CD14-positive monocyte (primary cell): ENCODE measurements around the gene WDFY4. TPM values are rescaled to one million over a fixed set of nuclear protein-coding genes. Genes with fewer than 3 reads are reported as not detected.

Experiments
- DNase-seq, 3 donors: peaks; one replicate each; pipeline ENCODE4 v3.0.0-alpha.2; 2011 to 2022
- H2AFZ ChIP-seq: 2 replicates; pipeline ENCODE4 v1.6.0; 2012; ENCODE audit warnings: mild to moderate bottlenecking, low read depth, low read length, inconsistent platforms; ENCODE audit not compliant: insufficient read depth, poor library complexity, severe bottlenecking
- H3K27ac ChIP-seq, 2 donors: 1 replicate in 1 of 2; 2 replicates in 1 of 2; pipeline ENCODE4 v1.5.1; 2012 to 2013; ENCODE audit warnings: low read length in 2 of 2, control low read depth in 1 of 2, inconsistent platforms in 1 of 2, low read depth in 1 of 2, mild to moderate bottlenecking in 1 of 2
- H3K27me3 ChIP-seq, 2 donors: one replicate each; pipeline versions ENCODE4 v1.6.0 to v1.6.1; 2011 to 2013; ENCODE audit warnings: low read length in 2 of 2; ENCODE audit not compliant: control insufficient read depth in 2 of 2, insufficient read depth in 2 of 2
- H3K36me3 ChIP-seq, 2 donors: replicated peaks in 1 of 2; 1 replicate in 1 of 2; 2 replicates in 1 of 2; pipeline versions ENCODE4 v1.5.1 to v1.6.1; 2012 to 2013; ENCODE audit warnings: low read length in 2 of 2, control low read depth in 1 of 2, inconsistent platforms in 1 of 2, mild to moderate bottlenecking in 1 of 2; ENCODE audit not compliant: insufficient read depth in 2 of 2, control insufficient read depth in 1 of 2
- H3K4me1 ChIP-seq, 2 donors: 1 replicate in 1 of 2; 2 replicates in 1 of 2; pipeline versions ENCODE4 v1.5.1 to v1.6.1; 2012 to 2013; ENCODE audit warnings: low read length in 2 of 2, control low read depth in 1 of 2, inconsistent platforms in 1 of 2, mild to moderate bottlenecking in 1 of 2, moderate library complexity in 1 of 2; ENCODE audit not compliant: insufficient read depth in 2 of 2, control insufficient read depth in 1 of 2
- H3K4me2 ChIP-seq: replicated peaks from 2 replicates; pipeline ENCODE3; 2012; ENCODE audit warnings: low read length, moderate library complexity, mild to moderate bottlenecking; ENCODE audit not compliant: poor library complexity, severe bottlenecking; ENCODE audit errors: extremely low read depth
- H3K4me3 ChIP-seq, 3 experiments: fragments of 200-600 bp in 1 of 3; sonication (generic) in 1 of 3; replicated peaks in 1 of 3; 1 replicate in 2 of 3; 2 replicates in 1 of 3; pipeline ENCODE4 v1.5.1; 2011 to 2013; ENCODE audit warnings: low read length in 3 of 3, mild to moderate bottlenecking in 3 of 3, control low read depth in 2 of 3, low read depth in 2 of 3, inconsistent platforms in 1 of 3, moderate library complexity in 1 of 3
- H3K79me2 ChIP-seq: 2 replicates; pipeline ENCODE4 v1.6.0; 2012; ENCODE audit warnings: mild to moderate bottlenecking, control low read depth, inconsistent platforms, low read length, moderate library complexity; ENCODE audit not compliant: insufficient read depth
- H3K9ac ChIP-seq: 2 replicates; pipeline ENCODE4 v1.6.0; 2017; ENCODE audit warnings: low read length, mild to moderate bottlenecking; ENCODE audit not compliant: insufficient read depth, poor library complexity, severe bottlenecking
- H3K9me3 ChIP-seq, 2 donors: replicated peaks in 1 of 2; 1 replicate in 1 of 2; 2 replicates in 1 of 2; pipeline versions ENCODE4 v1.5.1 to v1.6.1; 2012 to 2013; ENCODE audit warnings: low read length in 2 of 2, control low read depth in 1 of 2; ENCODE audit not compliant: control insufficient read depth in 1 of 2, insufficient read depth in 1 of 2
- H4K20me1 ChIP-seq: 2 replicates; pipeline ENCODE4 v1.6.0; 2012; ENCODE audit warnings: mild to moderate bottlenecking, low read length, control low read depth, moderate library complexity; ENCODE audit not compliant: insufficient read depth
- H3K27ac Mint-ChIP-seq, 7 donors: one replicate each; pipeline ENCODE4 v1.8.0; 2020; ENCODE audit warnings: mild to moderate bottlenecking in 7 of 7, mixed read lengths in 7 of 7, moderate library complexity in 6 of 7, inconsistent platforms in 2 of 7
- H3K27me3 Mint-ChIP-seq, 3 donors: one replicate each; pipeline ENCODE4 v1.8.0; 2021 to 2022; ENCODE audit warnings: low read depth in 3 of 3, mild to moderate bottlenecking in 3 of 3, mixed read lengths in 3 of 3, moderate library complexity in 3 of 3, inconsistent platforms in 1 of 3
- H3K36me3 Mint-ChIP-seq, 2 donors: one replicate each; pipeline ENCODE4 v1.8.0; 2020; ENCODE audit warnings: mixed read lengths in 2 of 2, inconsistent platforms in 1 of 2, mild to moderate bottlenecking in 1 of 2
- H3K4me1 Mint-ChIP-seq: one replicate; pipeline ENCODE4 v1.8.0; 2020; ENCODE audit warnings: mild to moderate bottlenecking, mixed read lengths
- H3K4me3 Mint-ChIP-seq, 2 donors: one replicate each; pipeline ENCODE4 v1.8.0; 2020; ENCODE audit warnings: mild to moderate bottlenecking in 2 of 2, mixed read lengths in 2 of 2, moderate library complexity in 1 of 2
- H3K9me3 Mint-ChIP-seq, 7 donors: one replicate each; pipeline ENCODE4 v1.8.0; 2020 to 2022; ENCODE audit warnings: mixed read lengths in 7 of 7, mild to moderate bottlenecking in 6 of 7, moderate library complexity in 6 of 7, inconsistent platforms in 2 of 7
- WGBS: methylation state at CpG from one replicate; pipeline ENCODE4 v1.1.5; 2013; ENCODE audit warnings: missing lambda C conversion rate; ENCODE audit not compliant: insufficient coverage; 5-methylcytosine and 5-hydroxymethylcytosine counted together
- intact Hi-C, 2 donors: fragments of 100-400 bp; cut with micrococcal nuclease; formaldehyde crosslinking; loops; one replicate each; pipeline versions ENCODE4 v1.15.0 to v1.15.1; 2023
- polyA plus RNA-seq, 3 donors: library from polyadenylated mRNA; depleted of rRNA in 1 of 3; unstranded in 2 of 3; stranded (reverse) in 1 of 3; fragments of 300-500 nt in 2 of 3; fragments of >200 nt in 1 of 3; fragmentation: Illumina TruSeq in 2 of 3; gene quantifications; 1 replicate in 2 of 3; 2 replicates in 1 of 3; pipeline ENCODE4 v1.2.3, GENCODE V29; 2012 to 2021
- TF ChIP-seq, protein P1 (sequence below): fragments of 200-600 bp; IDR thresholded peaks from one replicate; pipeline ENCODE4 v1.8.0; 2022; ENCODE audit warnings: antibody characterized with exemption, mild to moderate bottlenecking

The WDFY4 gene
- polyA plus RNA-seq, 3 donors = 7.5 to 36.1 (median 9.8) TPM

DNA sequence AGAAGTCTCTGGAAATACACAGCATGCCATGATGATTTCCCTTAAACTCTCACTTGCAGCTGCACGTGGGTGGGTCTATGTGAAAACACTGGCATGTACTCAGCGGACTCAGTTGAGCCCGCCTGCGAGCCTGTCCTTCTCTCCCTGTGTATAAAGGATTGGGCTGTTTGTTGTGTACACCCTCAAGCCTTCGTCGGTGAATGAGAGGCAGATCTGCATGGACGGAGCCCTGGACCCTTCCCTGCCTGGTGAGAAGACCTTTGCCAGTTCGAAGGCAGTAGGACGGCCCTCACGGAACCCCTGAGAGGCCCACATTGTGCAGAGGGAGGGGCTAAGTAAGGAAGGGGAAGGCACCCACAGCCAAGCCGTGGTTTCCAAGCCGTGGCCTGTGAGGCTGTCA, 121.2 kb downstream of the WDFY4 start:
- Histone ChIP-seq H2AFZ (no peak overlapping the region), H3K27ac (peak overlapping the region in 1 of 2 donors; percentile 54), H3K27me3 (no peaks in the 10 kb centered on the region), H3K4me2 (no peak overlapping the region), H3K36me3 (peaks cover 59 to 80% of the 10 kb centered on the region in 2 donors), H3K9me3 (no peaks in the 10 kb centered on the region), H4K20me1 (no peaks in the 10 kb centered on the region), H3K79me2 (no peaks in the 10 kb centered on the region), H3K4me3 (no peak overlapping the region), H3K9ac (no peak overlapping the region), H3K4me1 (peaks cover 58 to 62% of the 10 kb centered on the region in 2 donors)
- peaks cover 61% of the 10 kb centered on the region for H3K4me1 Mint-ChIP-seq
- TF ChIP-seq, protein P1, sequence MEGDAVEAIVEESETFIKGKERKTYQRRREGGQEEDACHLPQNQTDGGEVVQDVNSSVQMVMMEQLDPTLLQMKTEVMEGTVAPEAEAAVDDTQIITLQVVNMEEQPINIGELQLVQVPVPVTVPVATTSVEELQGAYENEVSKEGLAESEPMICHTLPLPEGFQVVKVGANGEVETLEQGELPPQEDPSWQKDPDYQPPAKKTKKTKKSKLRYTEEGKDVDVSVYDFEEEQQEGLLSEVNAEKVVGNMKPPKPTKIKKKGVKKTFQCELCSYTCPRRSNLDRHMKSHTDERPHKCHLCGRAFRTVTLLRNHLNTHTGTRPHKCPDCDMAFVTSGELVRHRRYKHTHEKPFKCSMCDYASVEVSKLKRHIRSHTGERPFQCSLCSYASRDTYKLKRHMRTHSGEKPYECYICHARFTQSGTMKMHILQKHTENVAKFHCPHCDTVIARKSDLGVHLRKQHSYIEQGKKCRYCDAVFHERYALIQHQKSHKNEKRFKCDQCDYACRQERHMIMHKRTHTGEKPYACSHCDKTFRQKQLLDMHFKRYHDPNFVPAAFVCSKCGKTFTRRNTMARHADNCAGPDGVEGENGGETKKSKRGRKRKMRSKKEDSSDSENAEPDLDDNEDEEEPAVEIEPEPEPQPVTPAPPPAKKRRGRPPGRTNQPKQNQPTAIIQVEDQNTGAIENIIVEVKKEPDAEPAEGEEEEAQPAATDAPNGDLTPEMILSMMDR = no peak
- no peaks in the 10 kb centered on the region for H3K27me3 Mint-ChIP-seq
- no peak for DNase-seq
- WGBS = 54% methylated on average over 10 of the region's 12 CpGs
- H3K4me3 Mint-ChIP-seq = no peak overlapping the region
- H3K27ac Mint-ChIP-seq = peak overlapping the region in 2 of 7 donors; percentile 27 to 54
- peaks cover 47 to 49% of the 10 kb centered on the region in 2 donors for H3K36me3 Mint-ChIP-seq
- intact Hi-C loops = loop anchor here in 1 of 2 donors (10.0 kb wide), 1 partner anchor 141 kb away; no protein-coding TSS in a partner anchor
- H3K9me3 Mint-ChIP-seq = no peaks in the 10 kb centered on the region

DNA sequence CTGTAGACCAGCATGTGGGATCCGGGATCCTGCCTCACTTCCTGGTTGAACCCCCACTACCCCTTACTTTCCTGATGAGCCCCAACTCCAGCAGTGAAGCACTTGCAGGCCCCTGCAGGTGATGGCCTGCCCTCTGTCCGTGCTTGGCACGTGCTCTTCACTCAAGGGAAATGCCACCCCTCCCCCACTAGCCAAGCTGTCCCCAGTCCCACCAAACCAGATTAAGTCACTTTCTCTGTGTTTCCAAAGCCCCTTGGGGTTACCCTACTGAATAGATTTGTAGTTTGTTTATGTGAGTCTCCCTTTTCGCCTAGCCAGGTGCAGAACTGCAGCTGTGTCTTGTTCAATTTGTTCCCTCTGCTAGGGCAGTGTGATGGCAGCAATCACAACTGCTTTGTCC, 121.7 kb downstream of the WDFY4 start:
- H3K4me3 Mint-ChIP-seq = no peak overlapping the region
- TF ChIP-seq, protein P1 = no peak
- H3K4me3 ChIP-seq = no peak overlapping the region
- H3K27me3 Mint-ChIP-seq = no peaks in the 10 kb centered on the region
- H3K9ac ChIP-seq = no peak overlapping the region
- H2AFZ ChIP-seq = no peak overlapping the region
- no peaks in the 10 kb centered on the region for H3K27me3 ChIP-seq
- WGBS = 65% methylated on average over 3 of the region's 4 CpGs
- no peaks in the 10 kb centered on the region for H4K20me1 ChIP-seq
- no peaks in the 10 kb centered on the region for H3K9me3 Mint-ChIP-seq
- intact Hi-C loops = loop anchor here in 1 of 2 donors (10.0 kb wide), 1 partner anchor 142 kb away; no protein-coding TSS in a partner anchor
- peak overlapping the region in 5 of 7 donors; percentile 1 to 79 (median 27) for H3K27ac Mint-ChIP-seq
- H3K36me3 Mint-ChIP-seq = peaks cover 52 to 54% of the 10 kb centered on the region in 2 donors
- DNase-seq = peak in 1 of 3 donors; percentile 2
- peaks cover 53 to 57% of the 10 kb centered on the region in 2 donors for H3K4me1 ChIP-seq
- no peak overlapping the region for H3K4me2 ChIP-seq
- H3K27ac ChIP-seq = peak overlapping the region in 1 of 2 donors; percentile 54
- H3K9me3 ChIP-seq = no peaks in the 10 kb centered on the region
- H3K79me2 ChIP-seq = no peaks in the 10 kb centered on the region
- H3K36me3 ChIP-seq = peaks cover 64 to 85% of the 10 kb centered on the region in 2 donors
- peaks cover 56% of the 10 kb centered on the region for H3K4me1 Mint-ChIP-seq
